ENCODE data around the gene UMODL1.

UMODL1 gene

DNA sequence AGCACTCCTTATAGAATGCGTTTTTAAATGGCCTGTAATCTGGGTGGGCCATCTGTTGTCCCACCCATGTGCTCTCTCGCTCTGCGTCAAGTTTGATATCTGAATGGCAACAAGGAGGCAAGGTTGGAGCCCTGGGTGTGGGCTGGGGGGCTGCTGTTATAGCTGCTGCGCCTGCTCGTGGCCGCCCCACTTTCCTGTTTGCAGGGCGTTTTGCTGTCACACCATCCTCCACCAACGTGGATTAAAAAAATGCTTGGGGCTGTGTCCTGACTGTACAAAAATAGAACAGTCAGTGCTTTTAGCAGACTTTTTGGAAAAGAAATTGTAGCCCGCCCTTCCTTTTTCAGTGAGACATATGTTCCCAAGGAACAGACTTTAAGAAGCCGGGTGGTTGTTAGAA is 25.4 kb downstream of the UMODL1 start:
- TF ChIP-seq, protein P1, sequence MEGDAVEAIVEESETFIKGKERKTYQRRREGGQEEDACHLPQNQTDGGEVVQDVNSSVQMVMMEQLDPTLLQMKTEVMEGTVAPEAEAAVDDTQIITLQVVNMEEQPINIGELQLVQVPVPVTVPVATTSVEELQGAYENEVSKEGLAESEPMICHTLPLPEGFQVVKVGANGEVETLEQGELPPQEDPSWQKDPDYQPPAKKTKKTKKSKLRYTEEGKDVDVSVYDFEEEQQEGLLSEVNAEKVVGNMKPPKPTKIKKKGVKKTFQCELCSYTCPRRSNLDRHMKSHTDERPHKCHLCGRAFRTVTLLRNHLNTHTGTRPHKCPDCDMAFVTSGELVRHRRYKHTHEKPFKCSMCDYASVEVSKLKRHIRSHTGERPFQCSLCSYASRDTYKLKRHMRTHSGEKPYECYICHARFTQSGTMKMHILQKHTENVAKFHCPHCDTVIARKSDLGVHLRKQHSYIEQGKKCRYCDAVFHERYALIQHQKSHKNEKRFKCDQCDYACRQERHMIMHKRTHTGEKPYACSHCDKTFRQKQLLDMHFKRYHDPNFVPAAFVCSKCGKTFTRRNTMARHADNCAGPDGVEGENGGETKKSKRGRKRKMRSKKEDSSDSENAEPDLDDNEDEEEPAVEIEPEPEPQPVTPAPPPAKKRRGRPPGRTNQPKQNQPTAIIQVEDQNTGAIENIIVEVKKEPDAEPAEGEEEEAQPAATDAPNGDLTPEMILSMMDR (conservative IDR thresholded peaks at IDR 0.05; ENCODE audit: low read depth, low read length): no peak
- H3K4me3 ChIP-seq (ENCODE audit: low read length): no peak overlapping the region
- DNase-seq (ENCODE audit: low read depth): no peak

DNA sequence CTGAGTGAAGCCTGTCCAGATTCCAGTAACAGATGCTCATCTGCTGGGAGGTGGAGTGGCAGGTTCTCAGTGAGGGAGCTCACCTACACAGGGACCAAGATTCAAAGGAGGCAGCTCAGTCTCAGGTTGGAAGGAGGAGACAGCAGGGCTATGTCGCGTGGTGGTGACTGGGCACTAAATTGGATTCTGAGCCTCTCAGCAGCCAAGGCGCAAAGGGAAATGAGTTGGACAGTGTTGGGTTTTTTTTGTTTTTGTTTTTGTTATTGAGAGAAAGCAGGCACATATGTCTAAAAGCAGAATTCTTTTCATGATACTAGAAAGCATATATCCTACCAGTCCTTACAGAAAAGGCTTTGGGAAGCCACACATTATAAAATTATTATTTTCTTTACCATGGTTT is 26.2 kb downstream of the UMODL1 start:
- no peak overlapping the region for H3K4me3 ChIP-seq (ENCODE audit: low read length)
- no peak for DNase-seq (ENCODE audit: low read depth)

DNA sequence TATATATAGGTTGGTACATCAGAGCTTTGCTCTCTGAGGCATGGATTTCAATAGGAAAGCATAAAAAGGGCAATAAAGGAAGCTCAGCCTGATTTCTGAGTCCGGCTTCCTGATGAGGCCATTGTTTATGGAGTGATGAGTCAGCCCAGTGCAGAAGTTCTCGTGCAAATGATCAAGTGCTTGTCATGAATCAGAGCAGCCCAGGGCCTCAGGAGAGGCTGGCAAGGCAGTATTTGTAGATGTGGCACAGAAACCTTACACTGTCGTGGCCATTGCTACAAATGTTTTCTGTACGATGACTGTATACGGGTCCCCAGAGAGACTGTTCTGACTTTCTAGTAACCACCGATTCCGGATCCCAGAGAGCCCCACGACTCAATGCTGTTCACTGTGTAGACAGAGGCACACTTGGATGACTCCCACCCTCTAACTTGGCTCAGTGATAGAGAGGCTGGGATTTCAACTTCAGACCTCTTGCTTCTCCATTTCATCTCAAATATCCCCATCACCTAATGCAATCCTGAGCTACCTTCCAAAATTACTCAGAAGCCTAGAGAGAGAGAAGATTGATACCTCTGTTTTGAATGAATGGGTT is 26.8 kb downstream of the UMODL1 start:
- TF ChIP-seq, protein P1 (conservative IDR thresholded peaks at IDR 0.05; ENCODE audit: low read depth, low read length): no peak
- peak; percentile 90 for DNase-seq (ENCODE audit: low read depth)
- no peak overlapping the region for H3K4me3 ChIP-seq (ENCODE audit: low read length)

More for the DNA sequence above, 26.2 kb downstream of the UMODL1 start:
- TF ChIP-seq, protein P1 (conservative IDR thresholded peaks at IDR 0.05; ENCODE audit: low read depth, low read length): no peak

DNA sequence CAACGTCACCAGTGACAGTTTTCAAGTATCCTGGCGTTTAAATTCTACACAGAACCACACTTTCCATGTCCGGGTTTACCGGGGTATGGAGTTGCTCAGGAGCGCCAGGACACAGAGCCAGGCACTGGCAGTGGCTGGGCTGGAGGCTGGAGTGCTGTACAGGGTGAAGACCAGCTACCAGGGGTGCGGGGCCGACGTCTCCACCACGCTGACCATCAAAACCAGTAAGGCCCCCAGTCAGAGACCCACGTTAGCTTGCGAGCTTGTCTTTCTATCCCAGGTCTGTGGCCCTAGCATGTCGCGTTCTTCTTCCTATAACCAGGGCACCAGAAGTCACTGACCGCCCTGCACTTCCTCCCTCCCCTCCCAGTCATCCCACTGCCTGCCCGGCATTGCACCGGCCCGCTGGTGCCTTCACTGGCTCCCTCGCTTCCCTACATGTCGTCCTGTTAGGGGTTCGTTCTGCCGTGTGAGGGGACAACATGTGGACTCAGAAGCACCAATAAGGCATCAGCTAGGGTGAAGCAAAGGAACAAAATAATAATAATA is 27.9 kb downstream of the UMODL1 start:
- H3K4me3 ChIP-seq (ENCODE audit: low read length): no peak overlapping the region
- TF ChIP-seq, protein P1 (conservative IDR thresholded peaks at IDR 0.05; ENCODE audit: low read depth, low read length): no peak
- DNase-seq (ENCODE audit: low read depth): no peak

DNA sequence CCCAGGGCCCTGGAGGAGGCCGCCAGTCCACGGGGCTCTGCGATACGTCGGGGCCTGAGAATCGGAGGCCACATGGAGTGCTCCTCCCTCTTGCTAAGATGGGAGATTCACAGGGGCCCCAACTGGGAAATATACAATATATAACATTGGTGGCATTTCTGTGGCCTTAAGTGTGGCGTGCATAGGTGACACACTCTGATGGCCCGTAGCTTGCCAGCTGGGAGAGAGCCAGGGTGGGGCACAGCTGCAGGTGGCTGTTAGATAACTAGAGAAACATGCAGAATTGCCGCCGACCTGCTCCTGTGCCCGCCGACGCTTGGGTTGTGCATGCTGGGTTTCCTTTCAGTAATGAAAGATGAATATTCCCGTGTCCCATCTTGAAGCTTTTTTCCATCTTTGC is 30.1 kb downstream of the UMODL1 start:
- no peak for DNase-seq (ENCODE audit: low read depth)
- no peak overlapping the region for H3K4me3 ChIP-seq (ENCODE audit: low read length)
- TF ChIP-seq, protein P1 (conservative IDR thresholded peaks at IDR 0.05; ENCODE audit: low read depth, low read length): no peak

DNA sequence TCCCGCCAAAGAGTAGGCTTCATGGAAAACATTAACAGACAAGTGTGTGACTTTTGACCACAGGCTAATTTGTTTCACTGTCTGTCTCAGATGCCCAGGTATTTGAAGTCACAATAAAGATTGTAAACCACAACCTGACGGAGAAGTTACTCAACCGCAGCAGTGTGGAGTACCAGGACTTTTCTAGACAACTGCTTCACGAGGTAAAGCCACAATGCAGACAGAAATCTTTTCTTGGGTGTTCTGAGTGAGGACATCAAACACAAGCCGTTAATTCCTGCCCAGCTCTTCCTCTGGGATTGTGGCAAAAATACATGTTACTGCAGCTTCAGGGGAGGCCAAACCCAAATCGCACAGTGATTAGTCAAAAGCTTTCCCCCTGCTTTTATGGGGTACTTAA is 31.0 kb downstream of the UMODL1 start:
- no peak overlapping the region for H3K4me3 ChIP-seq (ENCODE audit: low read length)
- no peak for DNase-seq (ENCODE audit: low read depth)
- TF ChIP-seq, protein P1 (conservative IDR thresholded peaks at IDR 0.05; ENCODE audit: low read depth, low read length): no peak

DNA sequence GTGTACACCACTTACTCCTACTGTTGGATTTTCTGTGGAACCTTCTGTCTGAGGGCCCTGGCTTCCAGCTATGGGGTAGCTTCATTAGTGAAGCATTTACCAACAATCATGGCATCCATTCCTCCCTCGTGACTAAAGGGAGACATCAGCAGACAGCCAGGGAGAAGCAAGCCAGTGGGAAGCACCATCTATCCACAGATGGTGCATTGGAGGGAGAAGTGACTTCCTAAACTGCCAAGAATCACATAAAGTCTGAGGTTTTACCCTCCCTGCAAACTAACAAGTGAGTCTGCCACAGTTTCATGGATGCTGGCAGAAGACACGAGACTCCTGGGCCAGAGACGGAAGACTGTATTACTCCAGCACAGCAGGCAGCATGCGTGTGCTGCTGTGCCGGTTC is 31.4 kb downstream of the UMODL1 start:
- no peak for DNase-seq (ENCODE audit: low read depth)
- TF ChIP-seq, protein P1 (conservative IDR thresholded peaks at IDR 0.05; ENCODE audit: low read depth, low read length): no peak
- H3K4me3 ChIP-seq (ENCODE audit: low read length): no peak overlapping the region
